22Rv1 (cell line): ENCODE results near the gene KIF6.

Experiments used
- H3K27ac ChIP-seq: fragments of 450-650 bp; 2 replicates; pipeline ENCODE4 v1.5.1; 2017
- ZFX ChIP-seq: fragments of 450-650 bp; IDR thresholded peaks from 2 replicates; pipeline ENCODE4 v1.6.1; 2017; ENCODE audit warnings: antibody characterized with exemption, borderline replicate concordance
- TF ChIP-seq, protein P1 (sequence below): fragments of 450-650 bp; IDR thresholded peaks from 2 replicates; pipeline ENCODE4 v1.5.1; 2017; ENCODE audit warnings: mild to moderate bottlenecking

KIF6 gene

DNA sequence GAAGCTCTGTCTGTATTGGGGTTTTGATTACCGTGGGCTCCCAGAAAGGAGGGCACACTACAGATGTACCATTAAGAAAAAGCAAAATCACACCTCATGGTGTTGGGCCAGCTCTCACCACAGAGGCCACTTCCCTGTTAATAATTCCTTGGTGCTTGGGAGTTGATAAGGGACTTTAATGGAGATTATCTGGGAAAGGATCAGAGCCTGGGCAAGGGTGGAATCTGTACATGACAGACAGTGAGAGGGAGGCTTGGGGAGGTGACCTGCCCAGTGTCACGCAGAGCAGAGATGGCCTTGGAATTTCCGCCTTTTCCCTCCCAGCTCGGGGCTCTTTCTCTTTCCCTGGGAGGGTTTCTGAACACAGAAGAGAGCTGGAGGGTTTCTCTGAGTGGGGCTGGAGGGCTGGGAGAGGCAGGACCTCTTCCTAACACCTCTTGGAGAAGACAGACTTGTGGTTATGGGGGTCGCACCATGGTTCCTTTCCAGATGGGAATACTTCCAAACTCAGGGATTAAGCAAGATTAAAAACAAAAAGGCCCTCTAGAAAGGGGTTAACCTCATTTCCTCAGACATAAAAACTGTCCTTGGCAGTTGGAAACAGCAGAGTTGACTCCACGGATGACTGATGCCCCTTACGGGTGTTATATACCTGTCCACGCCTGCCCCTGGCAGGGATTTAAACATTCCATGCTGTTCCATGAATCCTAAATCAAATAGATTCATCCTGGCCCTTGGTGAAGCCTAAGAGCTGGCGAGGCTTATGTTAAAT is 385.9 kb downstream of the KIF6 start:
- H3K27ac ChIP-seq: no peak overlapping the region
- TF ChIP-seq, protein P1, sequence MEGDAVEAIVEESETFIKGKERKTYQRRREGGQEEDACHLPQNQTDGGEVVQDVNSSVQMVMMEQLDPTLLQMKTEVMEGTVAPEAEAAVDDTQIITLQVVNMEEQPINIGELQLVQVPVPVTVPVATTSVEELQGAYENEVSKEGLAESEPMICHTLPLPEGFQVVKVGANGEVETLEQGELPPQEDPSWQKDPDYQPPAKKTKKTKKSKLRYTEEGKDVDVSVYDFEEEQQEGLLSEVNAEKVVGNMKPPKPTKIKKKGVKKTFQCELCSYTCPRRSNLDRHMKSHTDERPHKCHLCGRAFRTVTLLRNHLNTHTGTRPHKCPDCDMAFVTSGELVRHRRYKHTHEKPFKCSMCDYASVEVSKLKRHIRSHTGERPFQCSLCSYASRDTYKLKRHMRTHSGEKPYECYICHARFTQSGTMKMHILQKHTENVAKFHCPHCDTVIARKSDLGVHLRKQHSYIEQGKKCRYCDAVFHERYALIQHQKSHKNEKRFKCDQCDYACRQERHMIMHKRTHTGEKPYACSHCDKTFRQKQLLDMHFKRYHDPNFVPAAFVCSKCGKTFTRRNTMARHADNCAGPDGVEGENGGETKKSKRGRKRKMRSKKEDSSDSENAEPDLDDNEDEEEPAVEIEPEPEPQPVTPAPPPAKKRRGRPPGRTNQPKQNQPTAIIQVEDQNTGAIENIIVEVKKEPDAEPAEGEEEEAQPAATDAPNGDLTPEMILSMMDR: no peak
- TF ChIP-seq ZFX: no peak

DNA sequence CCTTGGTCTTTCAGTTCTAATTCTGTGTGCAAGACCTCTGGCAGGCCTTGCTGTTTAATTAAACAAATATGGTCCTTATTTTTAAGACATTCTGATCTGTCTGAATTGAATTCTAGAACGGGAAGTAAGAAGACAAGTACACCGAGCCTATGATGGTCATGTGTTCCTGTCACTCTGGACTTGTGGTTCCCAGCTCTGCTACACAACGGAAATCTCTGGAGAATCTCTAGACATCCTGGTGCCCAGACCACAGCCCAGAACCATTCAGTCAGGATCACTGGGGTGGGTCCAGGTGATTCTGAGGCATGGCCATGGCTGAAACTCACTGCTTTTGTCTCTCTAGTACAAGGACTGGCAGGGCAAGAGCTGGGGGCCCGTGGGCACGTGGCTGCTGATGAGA is 386.8 kb downstream of the KIF6 start:
- TF ChIP-seq ZFX: no peak
- TF ChIP-seq, protein P1: no peak
- no peak overlapping the region for H3K27ac ChIP-seq

DNA sequence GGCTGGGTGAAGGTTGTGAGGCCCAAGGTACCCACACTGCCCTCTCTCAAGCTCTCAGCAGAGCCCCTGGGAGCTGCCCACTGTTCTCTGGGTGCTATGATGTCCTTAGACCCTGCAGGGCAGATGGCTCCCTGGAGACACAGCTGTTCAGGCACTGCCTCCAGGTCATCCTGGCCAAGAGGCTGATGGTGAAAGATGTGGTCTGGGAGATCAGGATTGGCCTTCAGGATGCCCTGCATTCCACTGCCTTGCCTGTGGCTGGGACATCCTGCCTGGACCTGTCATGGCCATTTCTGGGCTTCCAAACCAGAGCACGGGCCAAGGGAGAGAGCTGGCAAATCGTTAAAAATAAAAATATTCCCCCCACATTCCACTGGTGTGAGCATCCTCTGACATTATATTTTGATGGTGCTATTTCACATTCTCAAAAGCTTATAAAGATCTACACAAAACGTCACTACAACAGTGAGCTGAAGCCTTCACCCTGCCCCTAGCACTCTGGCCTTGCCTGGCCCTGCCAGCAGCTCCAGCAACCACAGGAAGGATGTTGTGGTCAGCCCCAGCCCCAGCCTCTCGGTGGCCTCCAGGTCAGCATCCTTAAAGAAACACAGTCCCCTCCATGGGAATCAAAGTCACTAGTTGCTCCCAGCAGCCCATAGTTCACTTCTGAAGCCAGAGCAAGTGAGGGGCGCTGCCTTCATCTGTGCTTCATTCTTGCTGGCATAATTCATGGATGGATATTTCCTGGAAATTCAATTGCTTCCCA is 389.2 kb downstream of the KIF6 start:
- H3K27ac ChIP-seq: no peak overlapping the region
- TF ChIP-seq, protein P1: no peak
- TF ChIP-seq ZFX: no peak

DNA sequence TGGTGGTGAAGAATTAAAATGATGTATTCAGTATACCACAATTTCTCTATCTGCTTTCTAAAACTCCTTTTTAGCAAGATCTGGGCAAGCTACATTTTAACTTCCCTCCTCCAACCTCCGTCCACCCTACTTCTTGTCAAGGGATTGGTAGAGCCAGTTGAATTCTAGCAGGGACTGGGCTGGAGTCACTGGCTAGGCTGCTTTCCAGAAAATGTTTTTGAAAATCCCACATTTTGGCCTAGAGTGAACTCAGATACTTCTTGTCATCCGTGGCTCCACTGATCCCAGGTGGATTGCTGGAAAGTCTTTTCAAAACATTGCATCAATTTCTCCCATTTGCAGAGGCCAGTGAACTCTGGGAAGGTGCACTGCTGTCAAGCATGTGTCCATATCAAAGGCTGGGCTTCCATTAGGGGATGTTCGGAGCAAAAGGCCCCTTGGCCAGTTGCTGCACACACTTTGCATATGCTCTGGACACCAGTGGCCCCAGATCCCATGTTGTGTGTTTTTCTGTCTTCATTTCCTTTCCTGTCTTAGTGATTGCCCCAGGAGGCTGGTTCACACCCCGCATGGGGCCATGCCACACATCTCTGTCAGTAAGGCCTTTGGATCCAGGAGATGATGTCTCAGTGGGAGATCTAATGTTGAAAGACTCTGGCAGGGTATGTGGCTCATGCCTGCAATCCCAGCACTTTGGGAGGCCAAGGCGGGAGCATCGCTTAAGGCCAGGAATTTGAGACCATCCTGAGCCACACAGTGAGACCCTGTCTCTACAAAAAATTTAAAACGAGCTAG is 391.4 kb downstream of the KIF6 start:
- H3K27ac ChIP-seq: no peak overlapping the region
- TF ChIP-seq, protein P1: no peak
- TF ChIP-seq ZFX: no peak

DNA sequence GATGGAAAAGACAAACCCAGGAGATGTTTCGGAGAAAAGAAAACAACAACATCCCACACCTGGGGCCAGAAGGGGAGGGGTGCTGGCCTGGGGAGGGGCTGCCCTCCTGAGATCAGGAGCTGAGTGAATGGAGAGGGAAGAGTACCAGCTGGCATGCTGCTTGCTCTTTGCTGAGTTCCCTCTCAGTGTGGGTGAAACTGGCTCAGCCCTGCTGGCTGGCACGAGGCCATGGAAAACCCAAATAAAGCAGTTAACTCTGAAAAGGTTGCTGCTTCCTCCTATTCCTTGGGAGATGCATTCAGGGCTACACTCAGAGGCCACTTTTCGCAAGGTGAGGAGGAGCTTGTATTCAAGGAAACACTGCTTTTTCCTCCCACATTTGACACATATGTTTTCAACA is 394.7 kb downstream of the KIF6 start:
- no peak for TF ChIP-seq ZFX
- TF ChIP-seq, protein P1: no peak
- H3K27ac ChIP-seq: no peak overlapping the region

DNA sequence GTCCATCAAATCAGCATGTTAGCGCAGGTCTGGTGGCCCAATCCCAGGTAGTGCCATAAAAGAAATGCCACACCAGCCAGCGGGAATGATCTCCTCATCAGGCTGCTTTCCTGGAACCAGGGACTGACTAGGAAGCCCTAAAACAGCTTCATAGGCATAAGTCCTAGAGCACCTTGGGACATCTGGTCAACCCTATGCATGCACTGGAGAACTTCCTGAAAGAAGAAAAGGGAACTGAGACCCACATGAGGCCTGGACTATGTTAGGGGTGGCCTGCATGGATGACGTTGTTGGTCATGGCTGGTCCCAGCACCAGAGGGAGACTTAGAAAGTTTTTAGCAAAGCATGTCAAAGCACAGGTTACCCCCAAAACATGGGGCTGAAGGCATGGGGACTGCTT is 395.2 kb downstream of the KIF6 start:
- TF ChIP-seq ZFX: no peak
- TF ChIP-seq, protein P1: no peak

More for the DNA sequence above, 395.2 kb downstream of the KIF6 start:
- H3K27ac ChIP-seq: no peak overlapping the region
